Thyroid gland (tissue), 4 donors: ENCODE results near the gene FTCD. TPM values are rescaled to one million over a fixed set of nuclear protein-coding genes. Genes with fewer than 3 reads are reported as not detected.
"Not testable (repeated sequence)": the region's sequence is repeated elsewhere in the genome, so short reads cannot be mapped to it uniquely, and the experiment has no call there.

ENCODE experiments used
- DNase-seq, 2 donors: peaks; one replicate each; pipeline ENCODE4 v3.0.0-alpha.2; 2019
- H3K27ac ChIP-seq, 3 donors: fragments of 200-600 bp; sonication (generic); 1 replicate in 2 of 3; 2 replicates in 1 of 3; pipeline ENCODE4 v1.5.1; 2016 to 2019; ENCODE audit warnings: mild to moderate bottlenecking in 1 of 3, moderate library complexity in 1 of 3
- H3K27me3 ChIP-seq: fragments of 200-600 bp; sonication (generic); one replicate; pipeline ENCODE4 v1.5.1; 2019
- H3K36me3 ChIP-seq, 2 donors: fragments of 200-600 bp; sonication (generic); one replicate each; pipeline ENCODE4 v1.5.1; 2016 to 2019
- H3K4me1 ChIP-seq, 2 donors: fragments of 200-600 bp; sonication (generic); one replicate each; pipeline ENCODE4 v1.5.1; 2017 to 2019
- H3K4me3 ChIP-seq, 3 donors: fragments of 200-600 bp; sonication (generic); replicated peaks in 1 of 3; 1 replicate in 2 of 3; 2 replicates in 1 of 3; pipeline ENCODE4 v1.5.1; 2016; ENCODE audit warnings: mild to moderate bottlenecking in 1 of 3
- H3K9me3 ChIP-seq: fragments of 200-600 bp; sonication (generic); one replicate; pipeline ENCODE4 v1.5.1; 2017
- POLR2A ChIP-seq, 2 donors: fragments of 450-650 bp; IDR thresholded peaks; one replicate each; pipeline ENCODE4 v1.6.1; 2017; ENCODE audit warnings: antibody characterized with exemption in 2 of 2, mild to moderate bottlenecking in 2 of 2, moderate library complexity in 1 of 2
- WGBS, 2 donors: methylation state at CpG; one replicate each; pipeline ENCODE4 v1.1.5; 2017; 5-methylcytosine and 5-hydroxymethylcytosine counted together
- intact Hi-C: fragments of 100-400 bp; cut with DNase I; formaldehyde crosslinking; loops from one replicate; pipeline ENCODE4 v1.15.1; 2023
- total RNA-seq, 4 donors: library from RNA; depleted of rRNA; stranded (reverse); fragments of >200 nt; gene quantifications; one replicate each; pipeline ENCODE4 v1.2.3, GENCODE V29; 2016
- TF ChIP-seq, protein P1 (sequence below), 6 experiments: fragments of 200-600 bp in 3 of 6; fragments of 450-650 bp in 3 of 6; sonication (generic) in 3 of 6; IDR thresholded peaks; one replicate each; pipeline ENCODE4 v1.5.1; 2016 to 2019; ENCODE audit warnings: antibody characterized with exemption in 6 of 6, mild to moderate bottlenecking in 2 of 6, inconsistent platforms in 1 of 6, moderate library complexity in 1 of 6

FTCD gene
- total RNA-seq, 4 donors from 2014 or later: 0.78 to 1.2 (median 0.94) TPM; not detected in 1

DNA sequence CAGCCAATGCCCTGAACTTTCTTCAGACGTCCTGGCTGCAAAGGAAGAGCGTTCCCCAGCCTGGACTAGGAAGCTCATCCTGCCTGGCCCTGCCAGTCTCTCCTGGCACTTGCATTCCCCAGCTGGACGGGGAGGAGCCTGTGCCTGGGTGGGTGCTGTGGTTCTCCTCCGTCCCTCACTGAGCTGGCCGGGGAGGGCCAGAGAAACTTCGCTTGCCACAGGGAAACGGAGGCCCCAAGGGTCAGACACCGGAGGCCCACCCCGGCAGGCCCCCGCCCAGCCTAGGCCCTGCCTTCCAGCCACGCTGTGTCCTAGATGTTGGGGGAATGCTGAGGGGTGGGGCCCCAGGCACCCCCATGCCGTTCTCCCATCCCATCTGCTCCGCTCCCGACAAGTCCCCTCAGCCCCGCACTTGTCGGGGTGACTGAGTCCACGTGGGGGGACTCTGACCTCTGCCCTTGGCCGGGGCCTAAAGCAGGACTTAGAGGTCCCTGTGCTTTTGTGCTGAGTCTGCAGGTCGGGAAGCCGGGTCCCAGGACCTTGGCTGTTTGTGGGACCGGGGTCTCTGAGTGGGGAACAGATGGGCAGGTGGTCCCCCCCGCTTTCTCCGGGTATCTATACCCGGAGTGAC lies 4.8 kb downstream of the FTCD start:
- 89 to 92% methylated on average over 14 to 18 of the region's 24 CpGs for WGBS, 2 donors
- Histone ChIP-seq H3K36me3 (no peaks in the 10 kb centered on the region), H3K27ac (no peak overlapping the region), H3K9me3 (no peaks in the 10 kb centered on the region), H3K4me3 (no peak overlapping the region), H3K4me1 (peaks cover 10 to 11% of the 10 kb centered on the region in 2 donors), H3K27me3 (no peaks in the 10 kb centered on the region)
- intact Hi-C loops: no loop called here
- TF ChIP-seq, protein P1, sequence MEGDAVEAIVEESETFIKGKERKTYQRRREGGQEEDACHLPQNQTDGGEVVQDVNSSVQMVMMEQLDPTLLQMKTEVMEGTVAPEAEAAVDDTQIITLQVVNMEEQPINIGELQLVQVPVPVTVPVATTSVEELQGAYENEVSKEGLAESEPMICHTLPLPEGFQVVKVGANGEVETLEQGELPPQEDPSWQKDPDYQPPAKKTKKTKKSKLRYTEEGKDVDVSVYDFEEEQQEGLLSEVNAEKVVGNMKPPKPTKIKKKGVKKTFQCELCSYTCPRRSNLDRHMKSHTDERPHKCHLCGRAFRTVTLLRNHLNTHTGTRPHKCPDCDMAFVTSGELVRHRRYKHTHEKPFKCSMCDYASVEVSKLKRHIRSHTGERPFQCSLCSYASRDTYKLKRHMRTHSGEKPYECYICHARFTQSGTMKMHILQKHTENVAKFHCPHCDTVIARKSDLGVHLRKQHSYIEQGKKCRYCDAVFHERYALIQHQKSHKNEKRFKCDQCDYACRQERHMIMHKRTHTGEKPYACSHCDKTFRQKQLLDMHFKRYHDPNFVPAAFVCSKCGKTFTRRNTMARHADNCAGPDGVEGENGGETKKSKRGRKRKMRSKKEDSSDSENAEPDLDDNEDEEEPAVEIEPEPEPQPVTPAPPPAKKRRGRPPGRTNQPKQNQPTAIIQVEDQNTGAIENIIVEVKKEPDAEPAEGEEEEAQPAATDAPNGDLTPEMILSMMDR (IDR thresholded peaks at IDR 0.05): no peak
- no peak for TF ChIP-seq POLR2A (IDR thresholded peaks at IDR 0.05)
- peak in 1 of 2 donors; percentile 0 for DNase-seq

- peaks cover 10 to 11% of the 10 kb centered on the region in 2 donors for H3K4me1 ChIP-seq
- intact Hi-C loops: no loop called here
- TF ChIP-seq, protein P1 (IDR thresholded peaks at IDR 0.05): no peak
- TF ChIP-seq POLR2A (IDR thresholded peaks at IDR 0.05): no peak
These were observed 5.3 kb downstream of the FTCD start for GRCh38 chr21:46150073-46150472.

GRCh38 chr21:46149205-46149901 lies 6.0 kb downstream of the FTCD start:
- Histone ChIP-seq H3K9me3 (no peaks in the 10 kb centered on the region), H3K36me3 (no peaks in the 10 kb centered on the region), H3K4me3 (no peak overlapping the region), H3K4me1 (peaks cover 10 to 11% of the 10 kb centered on the region in 2 donors), H3K27me3 (no peaks in the 10 kb centered on the region), H3K27ac (no peak overlapping the region)
- intact Hi-C loops: no loop called here
- peak in 1 of 2 donors; percentile 1 for DNase-seq
- TF ChIP-seq, protein P1 (IDR thresholded peaks at IDR 0.05): no peak
- no peak for TF ChIP-seq POLR2A (IDR thresholded peaks at IDR 0.05)
- 87 to 89% methylated on average over 22 of the region's 22 CpGs for WGBS, 2 donors

More at GRCh38 chr21:46150073-46150472, 5.3 kb downstream of the FTCD start:
- Histone ChIP-seq H3K36me3 (no peaks in the 10 kb centered on the region), H3K9me3 (no peaks in the 10 kb centered on the region), H3K27ac (no peak overlapping the region), H3K4me3 (no peak overlapping the region), H3K27me3 (no peaks in the 10 kb centered on the region)
- peak in 1 of 2 donors; percentile 1 for DNase-seq
- 79 to 83% methylated on average over 10 to 13 of the region's 19 CpGs for WGBS, 2 donors

DNA sequence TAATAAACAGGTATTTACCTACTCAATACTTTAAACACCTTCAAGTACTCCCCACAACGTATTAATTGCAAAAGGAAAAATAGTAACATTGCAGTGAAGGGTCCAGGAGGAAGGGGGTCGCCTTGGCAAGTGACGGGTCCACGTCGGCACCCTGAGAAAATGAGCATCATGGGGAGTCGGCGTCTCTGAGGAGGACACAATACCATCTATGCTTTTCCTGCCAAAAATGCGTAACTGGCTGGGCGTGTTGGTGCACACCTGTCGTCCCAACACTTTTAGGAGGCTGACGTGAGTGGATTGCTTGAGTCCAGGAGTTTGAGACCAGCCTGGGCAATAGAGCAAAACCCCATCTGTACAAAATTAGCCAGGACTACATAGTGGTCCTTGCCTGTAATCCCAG lies 7.3 kb downstream of the FTCD start:
- Histone ChIP-seq H3K27me3 (no peaks in the 10 kb centered on the region), H3K27ac (no peak overlapping the region), H3K4me1 (peaks cover 4 to 5% of the 10 kb centered on the region in 2 donors), H3K36me3 (no peaks in the 10 kb centered on the region), H3K9me3 (no peaks in the 10 kb centered on the region), H3K4me3 (no peak overlapping the region)
- no peak for DNase-seq
- 92 to 96% methylated on average over 11 of the region's 11 CpGs for WGBS, 2 donors
- intact Hi-C loops: no loop called here
- TF ChIP-seq POLR2A (IDR thresholded peaks at IDR 0.05): no peak
- TF ChIP-seq, protein P1 (IDR thresholded peaks at IDR 0.05): no peak

DNA sequence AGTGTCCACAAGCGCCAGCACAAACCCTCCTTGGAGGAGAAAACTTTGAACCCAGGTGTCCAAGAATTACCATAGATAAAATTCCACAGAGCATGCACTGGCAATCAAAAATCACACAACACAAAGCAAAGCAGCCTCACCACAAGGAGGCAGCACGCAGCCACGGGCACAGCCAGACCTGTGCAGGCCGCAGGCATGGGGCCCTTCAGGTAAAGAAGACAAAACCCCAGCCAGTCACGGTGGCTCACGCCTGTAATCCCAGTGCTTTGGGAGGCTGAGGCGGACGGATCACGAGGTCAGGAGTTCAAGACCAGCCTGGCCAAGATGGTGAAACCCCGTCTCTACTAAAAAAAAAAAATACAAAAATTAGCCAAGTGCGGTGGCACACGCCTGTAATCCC lies 8.0 kb downstream of the FTCD start:
- H3K4me3 ChIP-seq, H3K36me3 ChIP-seq, H3K4me1 ChIP-seq, H3K27me3 ChIP-seq, H3K27ac ChIP-seq, H3K9me3 ChIP-seq, intact Hi-C loops: not testable (repeated sequence)
- WGBS, 2 donors: 75 to 82% methylated on average over 9 to 12 of the region's 12 CpGs
- DNase-seq: peak in 1 of 2 donors; percentile 24
- TF ChIP-seq, protein P1 (IDR thresholded peaks at IDR 0.05): peak in 1 of 6 experiments; percentile 19
